A673 (cell line): ENCODE measurements around the gene MTR. TPM values are rescaled to one million over a fixed set of nuclear protein-coding genes. Genes with fewer than 3 reads are reported as not detected.

Source experiments
- BruUV-seq: library from RNA; stranded (reverse); fragments of 400-500 nt; replicated peaks from 2 replicates; lab custom pipeline; 2021; lab: Mats Ljungman, UMichigan
- CTCF ChIA-PET: fragments of 300-600 bp; sonication (Branson Sonifier 250); formaldehyde crosslinking; loops from one replicate; lab custom pipeline; 2022; ENCODE audit warnings: antibody characterized with exemption; lab: Charles Lee
- POLR2A ChIA-PET: fragments of 300-600 bp; sonication (Branson Sonifier 250); formaldehyde crosslinking; loops from one replicate; lab custom pipeline; 2022; ENCODE audit warnings: antibody characterized with exemption; ENCODE audit not compliant: low non-redundant PET; lab: Charles Lee
- DNase-seq: peaks from one replicate; pipeline ENCODE4 v3.0.0-alpha.2; 2015; ENCODE audit warnings: low spot score
- H3K27ac ChIP-seq: fragments of 200-600 bp; sonication (generic); 2 replicates; pipeline ENCODE4 v1.5.1; 2016; ENCODE audit warnings: mixed run types, low read depth, mild to moderate bottlenecking, mixed read lengths, antibody characterized with exemption, low read length; ENCODE audit not compliant: poor library complexity, severe bottlenecking
- H3K27me3 ChIP-seq: fragments of 200-600 bp; sonication (generic); replicated peaks from 2 replicates; pipeline ENCODE4 v1.6.1; 2017; ENCODE audit warnings: mixed run types, low read depth, mild to moderate bottlenecking, mixed read lengths, antibody characterized with exemption, low read length; ENCODE audit not compliant: insufficient read depth, poor library complexity
- H3K36me3 ChIP-seq: fragments of 200-600 bp; sonication (generic); 2 replicates; pipeline ENCODE4 v1.6.1; 2016; ENCODE audit warnings: mixed run types, mild to moderate bottlenecking, mixed read lengths, antibody characterized with exemption, low read length; ENCODE audit not compliant: insufficient read depth, poor library complexity, severe bottlenecking
- H3K4me1 ChIP-seq: fragments of 200-600 bp; sonication (generic); 2 replicates; pipeline ENCODE4 v1.6.1; 2017; ENCODE audit warnings: mixed run types, mild to moderate bottlenecking, mixed read lengths, antibody characterized with exemption, low read length; ENCODE audit not compliant: insufficient read depth, poor library complexity, severe bottlenecking
- H3K4me3 ChIP-seq: fragments of 200-600 bp; sonication (generic); 2 replicates; pipeline ENCODE4 v1.5.1; 2016; ENCODE audit warnings: low read depth, mixed run types, mild to moderate bottlenecking, mixed read lengths, low read length; ENCODE audit not compliant: poor library complexity, severe bottlenecking
- H3K9me3 ChIP-seq: fragments of 200-600 bp; sonication (generic); 2 replicates; pipeline ENCODE4 v1.6.1; 2016; ENCODE audit warnings: mixed run types, low read depth, mild to moderate bottlenecking, mixed read lengths, antibody characterized with exemption, low read length; ENCODE audit not compliant: poor library complexity, severe bottlenecking
- EZH2 ChIP-seq: fragments of 200-600 bp; sonication (generic); IDR thresholded peaks from 2 replicates; pipeline ENCODE4 v1.6.1; 2017; ENCODE audit warnings: borderline replicate concordance, low read depth, mild to moderate bottlenecking, mixed read lengths, antibody characterized with exemption, low read length; ENCODE audit not compliant: poor library complexity, severe bottlenecking
- intact Hi-C: fragments of 100-400 bp; cut with micrococcal nuclease; formaldehyde crosslinking; loops from one replicate; pipeline ENCODE4 v1.10.0; 2022; ENCODE audit not compliant: unreplicated experiment
- total RNA-seq: library from RNA; stranded (reverse); gene quantifications from 2 replicates; pipeline ENCODE4 v1.2.3, GENCODE V29; 2021
- TF ChIP-seq, protein P1 (sequence below): fragments of 300-800, 200-600 bp; sonication (generic); conservative IDR thresholded peaks from 2 replicates; pipeline ENCODE4 v1.5.1; 2017; ENCODE audit warnings: low read depth, mild to moderate bottlenecking, antibody characterized with exemption, low read length, moderate library complexity, mixed read lengths

MTR gene
- total RNA-seq, 1 experiment from 2014 or later, result 36.0 TPM

DNA sequence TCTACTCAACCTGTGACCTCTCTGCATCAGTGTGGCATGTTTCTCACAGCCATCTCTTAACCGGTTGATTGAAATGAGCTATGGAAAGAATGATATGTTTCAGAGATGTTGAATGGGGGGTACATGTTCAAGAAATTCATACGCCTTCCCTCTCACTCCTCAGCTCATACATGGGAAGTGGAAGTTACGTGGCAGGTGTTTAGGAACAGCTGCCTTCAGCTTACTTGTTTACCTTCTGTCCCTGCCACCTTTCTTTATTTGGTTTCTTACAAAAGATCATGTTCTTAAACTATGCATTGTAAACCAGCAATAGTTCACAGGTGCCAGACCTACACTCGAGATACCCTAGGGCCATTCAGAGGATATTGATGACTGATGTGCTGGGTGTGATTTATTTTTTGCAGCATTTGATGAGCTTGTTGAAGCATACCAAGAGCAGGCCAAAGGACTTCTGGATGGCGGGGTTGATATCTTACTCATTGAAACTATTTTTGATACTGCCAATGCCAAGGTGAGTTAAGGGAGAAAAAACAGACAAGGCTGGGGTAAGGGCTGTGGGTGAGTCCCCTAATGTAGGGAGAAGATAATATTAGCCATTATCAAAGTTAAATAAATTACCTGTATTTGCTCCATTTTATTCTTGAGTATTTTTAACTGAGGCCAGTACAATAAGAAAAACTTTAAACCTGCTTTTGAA is 17.4 kb downstream of the MTR start:
- Histone ChIP-seq H3K4me3 (no peak overlapping the region), H3K36me3 (peaks cover 7% of the 10 kb centered on the region), H3K27me3 (no peaks in the 10 kb centered on the region), H3K4me1 (peaks cover 25% of the 10 kb centered on the region), H3K9me3 (no peaks in the 10 kb centered on the region), H3K27ac (no peak overlapping the region)
- ChIA-PET CTCF (no interaction called here), POLR2A (no interaction called here)
- BruUV-seq, result no TSS peak
- no peak for TF ChIP-seq EZH2
- TF ChIP-seq, protein P1, sequence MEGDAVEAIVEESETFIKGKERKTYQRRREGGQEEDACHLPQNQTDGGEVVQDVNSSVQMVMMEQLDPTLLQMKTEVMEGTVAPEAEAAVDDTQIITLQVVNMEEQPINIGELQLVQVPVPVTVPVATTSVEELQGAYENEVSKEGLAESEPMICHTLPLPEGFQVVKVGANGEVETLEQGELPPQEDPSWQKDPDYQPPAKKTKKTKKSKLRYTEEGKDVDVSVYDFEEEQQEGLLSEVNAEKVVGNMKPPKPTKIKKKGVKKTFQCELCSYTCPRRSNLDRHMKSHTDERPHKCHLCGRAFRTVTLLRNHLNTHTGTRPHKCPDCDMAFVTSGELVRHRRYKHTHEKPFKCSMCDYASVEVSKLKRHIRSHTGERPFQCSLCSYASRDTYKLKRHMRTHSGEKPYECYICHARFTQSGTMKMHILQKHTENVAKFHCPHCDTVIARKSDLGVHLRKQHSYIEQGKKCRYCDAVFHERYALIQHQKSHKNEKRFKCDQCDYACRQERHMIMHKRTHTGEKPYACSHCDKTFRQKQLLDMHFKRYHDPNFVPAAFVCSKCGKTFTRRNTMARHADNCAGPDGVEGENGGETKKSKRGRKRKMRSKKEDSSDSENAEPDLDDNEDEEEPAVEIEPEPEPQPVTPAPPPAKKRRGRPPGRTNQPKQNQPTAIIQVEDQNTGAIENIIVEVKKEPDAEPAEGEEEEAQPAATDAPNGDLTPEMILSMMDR, result no peak
- no peak for DNase-seq
- intact Hi-C loops, result no loop called here

DNA sequence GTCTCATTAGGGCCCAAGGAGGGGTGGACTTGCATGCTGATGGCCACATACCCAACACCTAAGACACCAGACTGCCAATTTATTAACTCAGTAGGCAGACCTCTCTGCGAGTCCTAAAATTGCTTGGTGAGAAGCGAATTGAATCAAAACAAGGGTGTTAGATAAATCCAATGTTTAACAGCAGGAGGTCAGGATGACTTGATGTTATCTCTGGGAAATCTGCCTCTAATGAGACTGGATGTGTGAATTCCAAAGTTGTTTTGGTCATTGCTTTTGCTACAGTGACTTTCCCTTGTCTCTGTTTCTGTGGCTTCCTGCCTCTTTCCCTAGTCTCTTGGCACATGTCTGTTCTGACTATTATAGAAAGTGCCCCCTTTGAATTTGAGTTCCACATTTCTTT is 20.8 kb downstream of the MTR start:
- no TSS peak for BruUV-seq
- H3K4me3 ChIP-seq, result no peak overlapping the region
- POLR2A ChIA-PET, result no interaction called here
- peaks cover 7% of the 10 kb centered on the region for H3K36me3 ChIP-seq
- H3K9me3 ChIP-seq, result no peaks in the 10 kb centered on the region
- intact Hi-C loops, result no loop called here
- no peaks in the 10 kb centered on the region for H3K27me3 ChIP-seq
- H3K4me1 ChIP-seq, result peaks cover 6% of the 10 kb centered on the region
- no peak overlapping the region for H3K27ac ChIP-seq
- CTCF ChIA-PET, result no interaction called here
- DNase-seq, result no peak
- TF ChIP-seq, protein P1, result no peak
- no peak for TF ChIP-seq EZH2

DNA sequence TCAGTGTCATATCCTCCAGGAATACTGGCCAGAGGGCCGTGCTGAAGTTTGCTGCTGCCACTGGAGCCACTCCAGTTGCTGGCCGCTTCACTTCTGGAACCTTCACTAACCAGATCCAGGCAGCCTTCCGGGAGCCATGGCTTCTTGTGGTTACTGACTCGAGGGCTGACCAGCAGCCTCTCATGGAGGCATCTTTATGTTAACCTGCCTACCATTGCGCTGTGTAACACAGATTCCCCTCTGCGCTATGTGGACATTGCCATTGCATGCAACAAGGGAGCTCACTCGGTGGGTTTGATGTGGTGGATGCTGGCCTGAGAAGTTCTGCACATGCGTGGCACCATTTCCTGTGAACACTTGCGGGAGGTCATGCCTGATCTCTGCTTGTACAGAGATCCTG is 24.8 kb downstream of the MTR start:
- Histone ChIP-seq H3K27ac (no peak overlapping the region), H3K4me3 (no peak overlapping the region), H3K4me1 (peaks cover 10% of the 10 kb centered on the region), H3K27me3 (no peaks in the 10 kb centered on the region), H3K9me3 (no peaks in the 10 kb centered on the region), H3K36me3 (no peaks in the 10 kb centered on the region)
- TF ChIP-seq, protein P1, result no peak
- TF ChIP-seq EZH2, result no peak
- ChIA-PET POLR2A (no interaction called here), CTCF (no interaction called here)
- no TSS peak for BruUV-seq
- intact Hi-C loops, result no loop called here
- DNase-seq, result no peak
